Jurkat, Clone E6-1 (cell line): ENCODE results near the gene BRK1. TPM values are rescaled to one million over a fixed set of nuclear protein-coding genes. Genes with fewer than 3 reads are reported as not detected.
"Not testable (repeated sequence)": the region's sequence is repeated elsewhere in the genome, so short reads cannot be mapped to it uniquely, and the experiment has no call there.

Source experiments
- DNase-seq: peaks from one replicate; pipeline ENCODE4 v3.0.0-alpha.2; 2011; ENCODE audit warnings: low read depth, low spot score
- H3K4me3 ChIP-seq: 2 replicates; pipeline ENCODE4 v1.5.1; 2011; ENCODE audit warnings: mild to moderate bottlenecking, low read length, control low read depth, moderate library complexity
- polyA plus RNA-seq: library from polyadenylated mRNA; unstranded; fragments of >200 nt; gene quantifications from one replicate; pipeline ENCODE4 v1.2.1, GENCODE V29; 2012; ENCODE audit warnings: missing spikeins; ENCODE audit not compliant: insufficient read length, insufficient read depth

BRK1 gene
- 156 TPM for polyA plus RNA-seq

GRCh38 chr3:10115326-10116137 is at the start of gene BRK1:
Gene BRK1, plus strand, starts transcription at chr3:10115675. Its CDS starts 27 bp downstream, at chr3:10115702.
- H3K4me3 ChIP-seq = peak within 1 kb of the TSS; percentile 100
- DNase-seq = peak; percentile 96

GRCh38 chr3:10070077-10070476 is 45.4 kb upstream of the BRK1 start:
- H3K4me3 ChIP-seq, DNase-seq: not testable (repeated sequence)

- H3K4me3 ChIP-seq = no peak overlapping the region
- no peak for DNase-seq
These were observed 40.8 kb upstream of the BRK1 start for GRCh38 chr3:10074666-10075065.

GRCh38 chr3:10081871-10082270 is 33.6 kb upstream of the BRK1 start:
- no peak overlapping the region for H3K4me3 ChIP-seq
- no peak for DNase-seq

- no peak for DNase-seq
- H3K4me3 ChIP-seq = no peak overlapping the region
These were observed 29.7 kb upstream of the BRK1 start for GRCh38 chr3:10085738-10086137.

GRCh38 chr3:10088256-10088655 is 27.2 kb upstream of the BRK1 start:
- H3K4me3 ChIP-seq = no peak overlapping the region
- DNase-seq = no peak

GRCh38 chr3:10090179-10090578 is 25.3 kb upstream of the BRK1 start:
- DNase-seq = no peak

GRCh38 chr3:10090774-10091173 is 24.7 kb upstream of the BRK1 start:
- H3K4me3 ChIP-seq, DNase-seq: not testable (repeated sequence)

More at GRCh38 chr3:10090179-10090578, 25.3 kb upstream of the BRK1 start:
- H3K4me3 ChIP-seq = no peak overlapping the region

GRCh38 chr3:10091387-10091786 is 24.1 kb upstream of the BRK1 start:
- DNase-seq, H3K4me3 ChIP-seq: not testable (repeated sequence)

- H3K4me3 ChIP-seq = no peak overlapping the region
- no peak for DNase-seq
These were observed 21.8 kb upstream of the BRK1 start for GRCh38 chr3:10093678-10094077.

- no peak for DNase-seq
- no peak overlapping the region for H3K4me3 ChIP-seq
These were observed 16.4 kb upstream of the BRK1 start for GRCh38 chr3:10099041-10099440.

- DNase-seq = no peak
- no peak overlapping the region for H3K4me3 ChIP-seq
These were observed 8.6 kb upstream of the BRK1 start for GRCh38 chr3:10106919-10107318.

GRCh38 chr3:10108091-10108490 is 7.4 kb upstream of the BRK1 start, which contains the start of gene FANCD2OS:
Gene FANCD2OS, minus strand, starts transcription at chr3:10108255. Its CDS starts 3,481 bp downstream, at chr3:10104774.
- no peak for DNase-seq
- no peak within 1 kb of the TSS for H3K4me3 ChIP-seq

- peak overlapping the region; percentile 100 for H3K4me3 ChIP-seq
- DNase-seq = no peak
These were observed 624 bp downstream of the BRK1 start for GRCh38 chr3:10116138-10116460.

GRCh38 chr3:10116928-10117327 is 1.5 kb downstream of the BRK1 start:
- peak overlapping the region; percentile 100 for H3K4me3 ChIP-seq
- no peak for DNase-seq

GRCh38 chr3:10119376-10119775 is 3.9 kb downstream of the BRK1 start:
- H3K4me3 ChIP-seq = no peak overlapping the region
- DNase-seq = no peak

GRCh38 chr3:10121064-10121463 is 5.6 kb downstream of the BRK1 start:
- DNase-seq = no peak

GRCh38 chr3:10122724-10123123 is 7.2 kb downstream of the BRK1 start:
- no peak overlapping the region for H3K4me3 ChIP-seq
- DNase-seq = no peak

More at GRCh38 chr3:10121064-10121463, 5.6 kb downstream of the BRK1 start:
- H3K4me3 ChIP-seq = no peak overlapping the region

GRCh38 chr3:10135872-10136271 is 20.4 kb downstream of the BRK1 start:
- H3K4me3 ChIP-seq, DNase-seq: not testable (repeated sequence)

- H3K4me3 ChIP-seq = no peak overlapping the region
- no peak for DNase-seq
These were observed 21.0 kb downstream of the BRK1 start for GRCh38 chr3:10136426-10137005.

- H3K4me3 ChIP-seq = no peak overlapping the region
- no peak for DNase-seq
These were observed 21.7 kb downstream of the BRK1 start for GRCh38 chr3:10137178-10137577.
